ENCODE measurements around the gene PCNX4.

The PCNX4 gene

DNA sequence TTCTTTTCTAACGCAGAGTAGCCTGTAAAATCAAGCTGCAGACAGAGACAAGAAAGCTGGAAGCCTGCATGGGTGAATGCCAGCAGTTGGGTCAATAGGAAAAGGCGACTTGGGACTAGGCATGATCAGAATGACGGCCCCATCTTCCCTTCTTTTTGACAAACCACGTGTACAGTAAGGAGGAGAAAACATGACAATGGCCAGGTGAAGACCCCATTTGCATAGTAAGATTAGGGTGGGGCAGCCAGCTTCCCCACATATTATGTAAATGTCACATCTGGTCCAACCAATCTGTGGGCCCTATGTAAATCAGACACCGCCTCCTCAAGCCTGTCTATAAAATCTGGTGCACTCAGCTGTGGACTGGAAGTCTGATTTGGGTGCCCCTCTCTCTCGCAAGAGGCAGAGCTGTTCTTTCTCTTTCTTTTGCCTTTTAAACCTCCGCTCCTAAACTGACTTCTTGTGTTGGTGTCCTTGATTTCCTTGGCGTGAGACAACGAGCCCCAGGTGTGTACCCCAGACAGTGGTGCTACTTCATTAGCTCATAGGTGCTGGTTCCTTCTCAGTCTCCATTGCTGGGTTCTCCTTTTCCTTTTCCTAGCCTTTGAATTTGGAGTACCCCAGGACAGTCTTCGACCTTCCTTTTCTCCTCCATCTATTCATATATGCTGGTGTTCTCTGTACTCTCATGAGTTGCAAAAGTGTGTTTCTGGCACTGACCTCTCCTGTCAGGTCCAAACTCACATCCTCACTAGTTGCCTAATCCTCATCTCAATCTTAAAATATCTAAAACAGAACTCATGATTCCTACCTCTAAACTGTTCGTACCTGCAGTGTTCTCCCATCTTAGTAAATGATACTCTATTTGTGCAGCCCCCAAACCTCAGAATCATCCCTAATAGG lies 82.9 kb downstream of the PCNX4 start:
- TF ChIP-seq ZFX (IDR thresholded peaks at IDR 0.05) = no peak
- TF ChIP-seq, protein P1, sequence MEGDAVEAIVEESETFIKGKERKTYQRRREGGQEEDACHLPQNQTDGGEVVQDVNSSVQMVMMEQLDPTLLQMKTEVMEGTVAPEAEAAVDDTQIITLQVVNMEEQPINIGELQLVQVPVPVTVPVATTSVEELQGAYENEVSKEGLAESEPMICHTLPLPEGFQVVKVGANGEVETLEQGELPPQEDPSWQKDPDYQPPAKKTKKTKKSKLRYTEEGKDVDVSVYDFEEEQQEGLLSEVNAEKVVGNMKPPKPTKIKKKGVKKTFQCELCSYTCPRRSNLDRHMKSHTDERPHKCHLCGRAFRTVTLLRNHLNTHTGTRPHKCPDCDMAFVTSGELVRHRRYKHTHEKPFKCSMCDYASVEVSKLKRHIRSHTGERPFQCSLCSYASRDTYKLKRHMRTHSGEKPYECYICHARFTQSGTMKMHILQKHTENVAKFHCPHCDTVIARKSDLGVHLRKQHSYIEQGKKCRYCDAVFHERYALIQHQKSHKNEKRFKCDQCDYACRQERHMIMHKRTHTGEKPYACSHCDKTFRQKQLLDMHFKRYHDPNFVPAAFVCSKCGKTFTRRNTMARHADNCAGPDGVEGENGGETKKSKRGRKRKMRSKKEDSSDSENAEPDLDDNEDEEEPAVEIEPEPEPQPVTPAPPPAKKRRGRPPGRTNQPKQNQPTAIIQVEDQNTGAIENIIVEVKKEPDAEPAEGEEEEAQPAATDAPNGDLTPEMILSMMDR (conservative IDR thresholded peaks at IDR 0.05) = no peak
- no peak overlapping the region for H3K27ac ChIP-seq

DNA sequence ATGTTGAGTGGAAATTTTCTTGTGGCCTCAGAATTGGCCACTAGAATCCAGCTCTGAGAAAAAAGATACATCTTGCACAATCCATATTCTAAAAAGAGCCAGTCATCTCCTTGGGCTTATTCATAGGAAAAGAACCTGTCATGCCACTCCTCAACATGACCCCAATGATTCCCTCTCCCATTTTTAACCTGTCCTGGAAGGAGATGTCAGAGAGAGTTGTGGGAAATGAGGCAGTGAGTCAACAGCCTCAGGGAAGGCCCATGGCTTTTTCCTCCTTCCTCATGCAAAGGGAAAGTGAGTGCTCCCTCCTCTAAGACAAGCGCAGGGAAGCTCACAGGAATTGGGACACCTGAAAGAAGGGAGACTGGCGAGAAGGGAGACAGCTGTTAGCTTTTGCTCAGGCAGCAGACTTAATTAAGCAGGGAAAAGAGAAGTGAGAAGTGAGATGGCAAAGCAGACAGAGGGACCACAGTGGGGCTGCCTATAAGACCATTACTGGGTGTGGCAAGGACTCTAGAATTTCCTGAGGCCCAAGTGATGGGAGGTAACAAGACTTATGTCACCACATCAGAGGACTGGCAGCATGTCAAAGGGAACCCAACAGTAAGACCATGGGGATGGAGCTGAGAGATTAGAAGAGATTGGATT lies 83.7 kb downstream of the PCNX4 start:
- TF ChIP-seq, protein P1 (conservative IDR thresholded peaks at IDR 0.05) = no peak
- TF ChIP-seq ZFX (IDR thresholded peaks at IDR 0.05) = no peak
- no peak overlapping the region for H3K27ac ChIP-seq

DNA sequence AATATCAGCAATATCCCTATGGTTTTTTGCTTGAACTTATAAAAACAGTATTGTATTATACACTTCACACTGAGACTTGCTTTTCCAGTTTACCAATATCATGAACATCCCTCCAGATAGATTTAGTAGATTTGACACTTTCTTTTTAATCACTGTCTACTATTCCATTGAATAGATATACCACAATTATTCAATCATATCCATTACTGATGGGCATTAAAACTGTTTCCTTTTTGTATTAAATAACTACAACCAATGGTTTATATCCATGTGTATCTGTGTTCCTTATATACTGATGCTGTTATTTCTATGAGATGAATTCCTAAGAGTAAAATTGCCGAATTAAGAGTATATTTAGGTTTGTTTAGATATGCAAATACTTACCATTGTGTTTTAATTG lies 86.4 kb downstream of the PCNX4 start:
- no peak overlapping the region for H3K27ac ChIP-seq
- no peak for TF ChIP-seq ZFX (IDR thresholded peaks at IDR 0.05)
- TF ChIP-seq, protein P1 (conservative IDR thresholded peaks at IDR 0.05) = no peak

DNA sequence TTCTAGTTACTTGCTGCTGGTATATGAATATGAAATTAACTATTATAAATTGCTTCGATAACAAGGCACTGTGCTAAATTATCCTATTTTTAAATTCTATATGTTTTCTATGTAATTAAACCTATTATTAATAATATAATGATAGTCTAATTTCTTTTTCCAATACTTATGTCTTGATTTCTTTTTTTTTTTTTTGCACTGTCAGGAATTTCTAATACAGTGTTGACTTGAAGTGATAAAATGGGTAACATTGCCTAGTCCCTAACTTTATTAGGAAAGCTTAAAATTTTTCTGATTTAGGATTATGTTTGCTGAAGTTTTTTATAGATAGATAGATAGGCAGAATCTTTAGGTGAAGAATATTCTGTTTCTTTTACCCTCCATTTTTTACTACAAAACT lies 87.1 kb downstream of the PCNX4 start:
- TF ChIP-seq, protein P1 (conservative IDR thresholded peaks at IDR 0.05) = no peak
- no peak for TF ChIP-seq ZFX (IDR thresholded peaks at IDR 0.05)
- no peak overlapping the region for H3K27ac ChIP-seq

DNA sequence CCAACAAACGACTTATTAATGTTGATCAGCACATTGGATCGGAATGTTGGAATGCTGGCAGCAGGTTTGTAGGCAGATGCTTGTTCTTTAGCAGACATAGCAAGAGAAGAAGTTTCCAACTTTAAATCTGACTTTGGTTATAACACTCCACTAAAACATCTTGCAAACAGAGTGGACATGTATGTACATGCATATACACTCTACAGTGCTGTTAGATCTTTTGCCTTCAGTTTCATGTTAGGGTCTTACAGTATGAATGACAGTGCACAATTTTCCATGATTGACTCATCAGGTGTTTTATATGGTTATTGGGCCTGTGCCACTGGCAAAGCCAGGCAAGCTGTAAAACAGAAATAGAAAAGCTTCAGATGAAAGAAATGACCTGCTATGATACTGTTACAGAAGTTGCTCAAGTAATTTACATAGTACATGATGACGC lies 87.7 kb downstream of the PCNX4 start:
- H3K27ac ChIP-seq = no peak overlapping the region
- no peak for TF ChIP-seq ZFX (IDR thresholded peaks at IDR 0.05)
- TF ChIP-seq, protein P1 (conservative IDR thresholded peaks at IDR 0.05) = no peak

- H3K27ac ChIP-seq = no peak overlapping the region
- TF ChIP-seq ZFX (IDR thresholded peaks at IDR 0.05) = no peak
- TF ChIP-seq, protein P1 (conservative IDR thresholded peaks at IDR 0.05) = no peak
Measured at GRCh38 chr14:60183138-60183537, 91.4 kb downstream of the PCNX4 start.

GRCh38 chr14:60183741-60184140 lies 92.0 kb downstream of the PCNX4 start:
- H3K27ac ChIP-seq = no peak overlapping the region
- no peak for TF ChIP-seq ZFX (IDR thresholded peaks at IDR 0.05)
- TF ChIP-seq, protein P1 (conservative IDR thresholded peaks at IDR 0.05) = no peak

Measured in C4-2B (cell line).